ENCODE data around the gene NAALADL2.
"Not testable (repeated sequence)": the region's sequence is repeated elsewhere in the genome, so short reads cannot be mapped to it uniquely, and the experiment has no call there.

Gene NAALADL2

DNA sequence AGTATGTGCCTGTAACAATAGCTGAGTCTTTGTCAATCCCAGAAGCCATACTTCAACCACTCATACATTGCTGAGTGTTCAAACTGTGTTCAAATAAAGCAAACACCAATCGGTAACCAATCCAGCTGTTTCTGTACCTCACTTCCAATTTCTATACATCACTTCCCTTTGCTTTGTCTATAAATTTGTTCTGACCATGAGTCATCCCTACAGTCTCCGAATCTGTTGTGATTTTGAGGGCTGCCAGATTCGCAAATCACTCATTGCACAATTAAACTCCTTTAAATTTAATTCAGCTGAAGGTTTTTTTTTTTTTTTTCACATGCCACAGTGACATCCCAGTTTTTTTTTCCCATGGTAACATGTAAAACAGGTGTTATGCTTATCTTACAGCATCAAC is 870.3 kb downstream of the NAALADL2 start:
- no peak for DNase-seq

DNA sequence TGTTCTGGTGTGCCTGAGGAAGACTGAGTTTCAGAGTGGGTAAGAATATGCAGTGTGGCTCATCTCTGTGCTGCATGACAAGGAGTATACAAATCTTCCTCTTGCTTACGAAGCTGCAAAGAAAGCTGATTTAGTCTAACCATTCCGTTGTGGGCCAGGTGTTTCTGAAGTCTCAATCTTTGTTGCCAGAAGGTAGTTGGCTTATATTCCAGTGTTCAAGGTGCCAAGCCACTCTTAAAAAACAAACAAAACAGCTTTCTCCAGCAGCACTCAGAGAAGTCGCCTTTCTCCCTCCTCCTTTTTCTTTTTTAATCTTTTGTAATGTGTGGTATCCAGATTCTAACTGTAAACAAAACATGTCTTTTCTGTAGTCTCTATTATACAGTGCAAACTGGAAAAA is 872.4 kb downstream of the NAALADL2 start:
- no peak for DNase-seq

DNA sequence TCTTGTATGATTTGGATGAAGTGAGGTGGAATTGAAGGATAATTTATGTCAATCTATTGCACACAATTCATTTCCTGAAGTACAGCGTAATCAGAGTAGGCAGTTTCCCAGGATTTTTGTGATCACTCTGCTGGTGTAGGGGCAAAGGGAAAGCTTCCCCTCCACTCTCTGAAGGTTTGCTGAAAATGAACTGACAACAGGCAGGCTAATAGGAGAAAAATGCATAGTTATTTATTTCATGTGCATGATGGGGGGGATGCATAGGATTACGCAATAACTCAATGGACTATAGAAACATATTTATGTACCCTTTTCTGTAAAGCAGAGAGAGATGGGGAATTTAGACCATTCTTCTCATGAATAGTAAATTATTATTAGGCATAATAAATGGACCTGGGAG is 872.9 kb downstream of the NAALADL2 start:
- DNase-seq, result no peak

DNA sequence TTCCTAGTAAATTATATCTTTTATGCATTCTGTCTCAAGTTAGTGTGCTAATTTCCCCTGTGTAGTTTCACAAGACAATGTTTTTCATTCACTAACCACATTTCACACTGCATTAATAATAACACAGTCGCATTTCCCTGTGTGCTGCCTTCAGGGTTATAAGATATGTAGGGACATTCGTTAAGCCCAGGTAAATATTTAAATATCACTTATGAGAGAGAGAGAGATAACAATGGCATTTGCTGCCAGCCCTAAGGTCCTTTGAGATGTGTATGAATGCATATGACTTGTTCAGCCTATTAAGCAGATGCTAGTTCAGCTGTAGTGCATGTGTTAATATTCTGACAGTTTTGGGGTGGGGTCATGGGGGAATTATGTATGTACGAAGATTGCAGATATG is 876.7 kb downstream of the NAALADL2 start:
- no peak for DNase-seq

DNA sequence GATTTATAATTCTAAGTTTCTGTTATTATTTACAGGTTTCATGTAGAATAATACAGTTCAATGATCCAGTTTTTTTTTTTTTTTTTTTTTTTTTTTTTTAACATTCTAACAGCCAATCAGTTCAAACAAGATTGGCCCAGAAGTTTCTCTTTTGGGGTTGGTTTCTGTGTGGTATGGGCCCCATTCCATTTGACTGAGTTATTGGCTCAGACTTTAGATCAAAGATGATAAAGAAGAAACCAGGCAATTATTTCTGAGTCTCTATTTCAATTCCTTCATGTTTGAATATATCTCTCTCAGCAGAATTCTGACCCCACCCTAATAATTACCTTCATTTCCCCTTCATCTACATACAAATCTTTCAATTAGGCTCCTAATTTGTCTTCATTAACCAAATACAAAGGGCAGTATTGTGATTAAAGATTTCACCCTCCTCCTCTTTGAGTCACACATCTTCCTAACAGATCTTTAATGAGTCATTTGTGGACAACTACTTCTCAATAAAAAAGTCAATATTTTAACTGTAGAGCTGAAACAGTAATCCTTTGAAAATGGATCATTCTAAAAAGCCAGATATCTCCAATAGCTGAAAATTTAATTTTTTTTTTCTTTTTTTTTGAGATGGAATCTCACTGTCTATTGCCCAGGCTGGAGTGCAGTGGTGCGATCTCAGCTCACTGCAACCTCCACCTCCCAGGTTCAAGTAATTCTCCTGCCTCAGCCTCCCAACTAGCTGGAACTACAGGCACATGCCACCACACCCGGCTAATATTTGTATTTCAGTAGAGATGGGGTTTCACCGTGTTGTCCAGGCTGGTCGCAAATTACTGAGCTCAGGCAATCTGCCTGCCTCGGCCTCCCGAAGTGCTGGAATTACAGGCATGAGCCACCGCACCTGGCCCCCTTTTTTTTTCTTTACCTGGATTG is 878.8 kb downstream of the NAALADL2 start:
- DNase-seq, result peak; percentile 26

DNA sequence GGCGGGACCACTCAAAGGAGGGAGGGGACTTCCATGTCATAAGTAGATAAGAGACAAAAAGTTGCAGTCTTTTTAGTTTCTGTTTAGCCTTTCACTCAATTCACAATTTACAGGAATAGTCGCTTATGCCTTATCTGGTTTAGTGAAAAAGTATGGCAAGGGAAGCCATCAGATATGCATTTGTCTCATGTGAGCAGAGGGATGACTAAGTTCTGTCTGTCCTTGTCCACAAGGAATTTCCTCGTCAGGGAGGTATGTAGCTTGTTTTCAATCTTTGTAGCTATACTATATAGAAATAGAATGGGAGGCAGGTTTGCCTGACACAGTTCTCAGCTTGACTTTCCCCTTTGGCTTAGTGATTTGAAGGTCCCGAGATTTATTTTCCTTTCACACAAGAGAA is 882.8 kb downstream of the NAALADL2 start:
- DNase-seq, result no peak

GRCh38 chr3:175743733-175744400 is 884.7 kb downstream of the NAALADL2 start:
- DNase-seq, result peak; percentile 76

GRCh38 chr3:175746308-175746707 is 887.2 kb downstream of the NAALADL2 start:
- DNase-seq, result no peak

- peak; percentile 51 for DNase-seq
Measured at GRCh38 chr3:175748087-175748730, 889.1 kb downstream of the NAALADL2 start.

- DNase-seq, result no peak
Measured at GRCh38 chr3:175749981-175750380, 890.8 kb downstream of the NAALADL2 start.

DNA sequence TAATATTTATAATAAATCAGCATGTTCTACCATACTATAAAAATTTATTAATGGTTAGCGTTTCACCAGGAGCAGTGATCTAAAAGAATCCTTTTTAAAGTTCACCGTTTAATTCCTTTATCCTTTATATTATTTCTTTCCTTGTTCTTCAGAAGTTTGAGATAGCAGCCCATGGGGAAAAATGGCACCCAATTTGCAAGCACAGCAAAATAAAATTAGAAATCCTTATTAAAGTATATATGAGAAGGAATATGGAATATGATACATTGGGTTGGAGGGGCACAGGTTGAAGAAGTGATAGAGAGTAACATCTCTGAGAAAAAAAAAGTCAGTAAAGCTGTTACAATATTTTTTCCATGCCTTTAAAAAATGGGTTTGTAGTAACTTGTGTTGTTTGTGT is 892.0 kb downstream of the NAALADL2 start:
- no peak for DNase-seq

DNA sequence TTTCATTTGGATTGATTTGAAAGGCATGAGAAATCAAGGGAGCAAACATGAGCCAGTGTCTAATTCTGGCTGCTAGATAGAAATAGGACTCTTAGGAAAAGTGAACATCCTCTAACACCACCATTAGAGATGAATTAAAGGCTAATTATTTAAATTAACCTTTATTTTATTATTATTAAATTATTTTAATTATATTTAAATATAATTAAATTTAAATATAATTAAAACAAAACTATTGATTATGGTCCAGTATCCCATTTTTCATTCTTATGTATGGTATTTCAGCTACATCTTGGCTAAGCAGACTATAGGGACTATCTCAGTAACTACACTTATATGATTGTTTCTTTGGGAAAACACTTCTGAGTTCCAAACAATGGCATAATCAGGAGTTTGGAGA is 904.8 kb downstream of the NAALADL2 start:
- no peak for DNase-seq

DNA sequence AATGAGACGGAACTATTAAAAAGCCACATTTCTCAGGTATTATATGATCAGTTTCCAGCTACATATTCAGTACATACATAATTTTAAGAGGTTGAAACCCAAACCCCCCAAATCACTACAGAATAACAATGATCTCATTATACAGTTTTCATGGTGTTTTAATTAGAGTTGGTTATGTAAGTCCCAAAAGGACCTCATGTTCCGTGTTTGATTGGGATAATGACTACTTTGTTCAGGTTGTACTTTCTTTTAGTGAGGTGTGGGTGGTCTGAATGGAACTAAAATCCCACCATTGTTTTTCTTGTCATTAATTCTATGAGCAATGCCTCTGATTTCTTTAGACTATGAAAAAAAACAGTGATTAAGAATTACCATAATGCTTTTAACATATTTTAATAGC is 905.6 kb downstream of the NAALADL2 start:
- no peak for DNase-seq

DNA sequence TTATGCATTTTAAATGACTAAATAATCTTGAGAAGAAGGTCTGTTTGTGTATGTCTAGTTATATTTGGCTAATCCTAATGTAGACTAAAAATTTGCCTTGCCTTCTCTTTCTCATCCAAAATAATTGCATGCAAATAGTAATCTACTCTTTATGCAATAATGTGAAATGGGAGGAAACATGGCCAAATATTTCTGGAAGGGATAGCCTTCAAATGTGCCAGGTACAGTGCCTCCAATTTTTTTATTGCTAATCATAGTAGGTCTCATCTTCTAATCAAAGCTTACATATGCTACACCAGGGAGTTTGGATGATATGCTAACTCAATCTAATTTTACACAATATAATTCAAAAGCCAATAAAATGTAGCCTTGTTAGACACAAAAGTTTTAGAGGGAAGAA is 911.3 kb downstream of the NAALADL2 start:
- no peak for DNase-seq

- DNase-seq, result peak; percentile 25
Measured at GRCh38 chr3:175777495-175777894, 918.4 kb downstream of the NAALADL2 start.

GRCh38 chr3:175777965-175778364 is 918.8 kb downstream of the NAALADL2 start:
- DNase-seq, result no peak

GRCh38 chr3:175778994-175779393 is 919.9 kb downstream of the NAALADL2 start:
- no peak for DNase-seq

- not testable (repeated sequence) for DNase-seq
Measured at GRCh38 chr3:175787109-175787508, 928.0 kb downstream of the NAALADL2 start.

DNA sequence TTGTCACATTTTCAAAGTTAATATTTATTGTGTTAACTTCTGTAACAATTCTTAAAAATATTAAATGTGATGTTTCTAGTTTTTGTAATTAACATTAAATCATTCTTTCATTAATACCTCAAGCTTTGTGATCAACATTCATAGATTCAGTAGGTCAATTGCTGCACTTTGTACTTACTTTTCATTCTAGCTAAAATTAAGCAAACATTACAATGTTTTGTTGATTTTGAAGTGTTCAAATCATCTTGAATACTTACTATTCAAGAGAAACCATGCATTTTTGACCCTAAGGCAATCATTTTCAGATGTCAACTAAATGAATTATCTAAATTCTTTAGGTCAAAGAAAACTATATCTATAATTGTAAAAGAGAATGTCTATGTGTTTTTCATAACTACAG is 933.1 kb downstream of the NAALADL2 start:
- no peak for DNase-seq

- no peak for DNase-seq
Measured at GRCh38 chr3:175798326-175798725, 939.2 kb downstream of the NAALADL2 start.

GRCh38 chr3:175805825-175806224 is 946.7 kb downstream of the NAALADL2 start:
- no peak for DNase-seq

GRCh38 chr3:175807175-175807574 is 948.0 kb downstream of the NAALADL2 start:
- DNase-seq, result no peak

DNA sequence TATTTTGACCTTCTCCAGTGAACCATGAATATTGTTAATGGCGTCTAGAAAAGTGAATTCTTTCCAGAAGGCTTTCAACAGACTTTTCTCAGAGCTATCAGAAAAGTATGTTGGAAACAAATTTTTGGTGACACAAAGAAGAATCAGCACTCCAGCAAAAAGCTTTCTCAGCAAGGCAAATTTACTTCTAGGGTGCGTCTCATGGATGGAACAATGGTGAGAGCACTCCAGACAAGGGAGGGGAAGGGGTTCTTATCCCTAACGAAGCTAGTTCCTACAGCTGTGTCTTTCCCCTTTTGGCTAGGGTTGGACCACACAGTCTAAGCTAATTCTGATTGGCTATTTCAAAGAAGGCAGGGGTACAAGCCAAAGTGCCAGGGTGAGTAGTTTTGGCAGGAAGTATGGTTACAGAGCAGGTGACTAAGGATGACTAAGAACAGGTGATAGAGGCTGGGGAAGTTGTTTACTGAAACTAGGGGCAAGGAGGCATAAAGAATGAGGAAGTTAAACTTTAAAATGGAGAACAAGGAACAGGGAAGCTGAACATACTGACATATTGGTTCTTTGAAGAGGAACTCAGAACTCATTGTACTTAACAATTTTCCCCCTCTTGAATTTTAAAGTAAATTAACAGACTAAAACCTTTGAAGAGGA is 959.8 kb downstream of the NAALADL2 start:
- DNase-seq, result no peak

Data from NCI-H226 (cell line).